Kidney (tissue), 14 donors: Measurements from ENCODE around the gene GPNMB. TPM values are rescaled to one million over a fixed set of nuclear protein-coding genes. Genes with fewer than 3 reads are reported as not detected.

Experiments
- DNase-seq, 5 donors: peaks; one replicate each; pipeline ENCODE4 v3.0.0-alpha.2; 2013 to 2020
- FAIRE-seq: peaks from 2 replicates; lab custom pipeline; 2012; peaks lifted over from hg19 to GRCh38; lab: Jason Lieb, UNC
- H3K27ac ChIP-seq, 2 donors: one replicate each; pipeline ENCODE4 v1.7.0; 2013; ENCODE audit warnings: low read depth in 2 of 2, low read length in 2 of 2, inconsistent platforms in 1 of 2
- H3K27me3 ChIP-seq: one replicate; pipeline ENCODE4 v1.7.1; 2013; ENCODE audit warnings: low read length, inconsistent platforms; ENCODE audit not compliant: control insufficient read depth, insufficient read depth
- H3K36me3 ChIP-seq, 3 donors: one replicate each; pipeline versions ENCODE4 v1.7.0 to v1.7.1; 2013; ENCODE audit warnings: low read length in 3 of 3, control low read depth in 1 of 3, inconsistent platforms in 1 of 3; ENCODE audit not compliant: insufficient read depth in 3 of 3, control insufficient read depth in 2 of 3
- H3K4me1 ChIP-seq, 3 donors: one replicate each; pipeline versions ENCODE4 v1.7.0 to v1.7.1; 2013; ENCODE audit warnings: low read length in 3 of 3, inconsistent platforms in 1 of 3, low read depth in 1 of 3; ENCODE audit not compliant: control insufficient read depth in 2 of 3, insufficient read depth in 2 of 3
- H3K4me3 ChIP-seq, 3 donors: one replicate each; pipeline versions ENCODE4 v1.7.0 to v1.8.1; 2013; ENCODE audit warnings: low read length in 3 of 3, control low read depth in 1 of 3, inconsistent platforms in 1 of 3
- H3K9ac ChIP-seq, 3 donors: one replicate each; pipeline versions ENCODE4 v1.7.0 to v1.7.1; 2013; ENCODE audit warnings: low read length in 3 of 3, control low read depth in 1 of 3, inconsistent platforms in 1 of 3
- H3K9me3 ChIP-seq, 3 donors: one replicate each; pipeline versions ENCODE4 v1.7.0 to v1.7.1; 2013; ENCODE audit warnings: low read length in 3 of 3, control low read depth in 1 of 3, inconsistent platforms in 1 of 3; ENCODE audit not compliant: control insufficient read depth in 2 of 3, insufficient read depth in 1 of 3
- intact Hi-C: fragments of 100-400 bp; cut with DNase I; formaldehyde crosslinking; loops from one replicate; pipeline ENCODE4 v1.11.1; 2022
- polyA plus RNA-seq: library from polyadenylated mRNA; stranded (reverse); fragments of 350-450 nt; fragmentation: Illumina TruSeq; extraction: RNeasy Lipid Tissue Mini Kit (QIAGEN cat#74804); gene quantifications from one replicate; pipeline ENCODE4 v1.2.3, GENCODE V29; 2014; ENCODE audit warnings: low read depth, low replicate concordance; ENCODE audit not compliant: insufficient read depth
- total RNA-seq: library from RNA; stranded (reverse); fragmentation: NEBNext Ultra II Directional; extraction: Animal tissue kit (Norgen Biotek cat#: 25700); gene quantifications from one replicate; pipeline ENCODE4 v1.2.1, GENCODE V29; 2021
- TF ChIP-seq, protein P1 (sequence below): IDR thresholded peaks from 3 replicates; pipeline ENCODE4 v1.5.1; 2012; ENCODE audit warnings: mild to moderate bottlenecking, moderate library complexity, borderline replicate concordance; ENCODE audit not compliant: insufficient read depth; ENCODE audit errors: extremely low read depth
- donor health status: control.
- donor health status: control.
- donor health status: control.
- donor health status: control.
- donor health status: control.
- donor health status: DM: yes; HTN: yes; CAD: no.
- donor health status: Normal renal cell carcinoma (clear cell type).

The GPNMB gene
- total and polyA plus RNA-seq, 2 donors from 2014 or later: 43.9 to 60.6 TPM

DNA sequence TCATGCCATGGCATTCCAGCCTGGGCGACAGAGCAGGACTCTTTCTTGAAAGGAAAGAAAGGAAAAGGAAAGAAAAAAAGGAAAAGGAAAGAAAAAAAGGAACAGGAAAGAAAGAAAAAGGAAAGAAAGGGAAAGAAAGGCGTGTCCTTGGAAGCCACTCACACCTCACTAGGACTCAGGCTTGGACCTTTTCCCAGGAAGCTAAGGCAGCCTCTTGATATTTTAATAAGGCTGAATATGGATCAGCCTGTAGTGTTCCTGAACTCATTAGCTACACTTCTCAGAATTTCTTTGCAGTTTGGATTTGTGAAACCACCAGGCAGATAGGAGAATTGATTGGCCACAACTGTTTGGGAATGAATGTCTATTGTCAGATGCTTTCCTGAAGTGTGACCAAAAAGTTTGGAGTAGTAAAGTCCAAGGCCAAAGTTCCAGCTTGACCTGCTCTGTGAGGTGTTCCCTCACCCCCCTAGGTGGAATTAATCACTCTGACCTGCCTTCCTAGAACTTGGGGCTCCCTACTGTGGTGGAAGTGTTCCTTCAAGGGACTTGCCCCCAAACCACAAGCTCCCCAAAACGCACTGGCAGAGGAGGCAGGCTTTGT lies 45.5 kb downstream of the GPNMB start:
- no peaks in the 10 kb centered on the region for H3K36me3 ChIP-seq
- no peaks in the 10 kb centered on the region for H3K4me1 ChIP-seq
- no peaks in the 10 kb centered on the region for H3K9me3 ChIP-seq
- intact Hi-C loops: no loop called here
- FAIRE-seq (no peak), DNase-seq (no peak)
- no peak overlapping the region for H3K27ac ChIP-seq
- no peak overlapping the region for H3K4me3 ChIP-seq
- H3K27me3 ChIP-seq: no peaks in the 10 kb centered on the region
- H3K9ac ChIP-seq: no peak overlapping the region
- TF ChIP-seq, protein P1, sequence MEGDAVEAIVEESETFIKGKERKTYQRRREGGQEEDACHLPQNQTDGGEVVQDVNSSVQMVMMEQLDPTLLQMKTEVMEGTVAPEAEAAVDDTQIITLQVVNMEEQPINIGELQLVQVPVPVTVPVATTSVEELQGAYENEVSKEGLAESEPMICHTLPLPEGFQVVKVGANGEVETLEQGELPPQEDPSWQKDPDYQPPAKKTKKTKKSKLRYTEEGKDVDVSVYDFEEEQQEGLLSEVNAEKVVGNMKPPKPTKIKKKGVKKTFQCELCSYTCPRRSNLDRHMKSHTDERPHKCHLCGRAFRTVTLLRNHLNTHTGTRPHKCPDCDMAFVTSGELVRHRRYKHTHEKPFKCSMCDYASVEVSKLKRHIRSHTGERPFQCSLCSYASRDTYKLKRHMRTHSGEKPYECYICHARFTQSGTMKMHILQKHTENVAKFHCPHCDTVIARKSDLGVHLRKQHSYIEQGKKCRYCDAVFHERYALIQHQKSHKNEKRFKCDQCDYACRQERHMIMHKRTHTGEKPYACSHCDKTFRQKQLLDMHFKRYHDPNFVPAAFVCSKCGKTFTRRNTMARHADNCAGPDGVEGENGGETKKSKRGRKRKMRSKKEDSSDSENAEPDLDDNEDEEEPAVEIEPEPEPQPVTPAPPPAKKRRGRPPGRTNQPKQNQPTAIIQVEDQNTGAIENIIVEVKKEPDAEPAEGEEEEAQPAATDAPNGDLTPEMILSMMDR: no peak

DNA sequence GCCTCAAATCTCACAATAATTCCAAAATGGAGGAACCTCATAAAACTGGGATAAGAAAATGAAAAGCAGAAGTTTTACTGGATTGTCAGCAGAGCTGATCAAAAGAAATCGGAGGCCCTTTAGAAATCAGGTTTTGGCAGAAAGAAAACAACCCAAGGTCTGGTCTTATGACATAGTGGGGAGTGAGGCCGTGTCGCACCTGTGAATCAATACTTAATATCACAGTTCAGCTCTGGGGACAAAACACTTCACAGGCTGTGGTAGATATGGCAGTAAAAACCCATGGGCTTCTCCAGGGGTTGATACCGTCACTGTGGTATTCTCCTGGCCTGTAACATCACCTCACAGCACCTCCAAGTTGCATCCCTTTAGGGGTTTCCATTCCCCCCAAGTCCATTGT lies 46.0 kb downstream of the GPNMB start:
- Histone ChIP-seq H3K4me3 (no peak overlapping the region), H3K27ac (no peak overlapping the region), H3K9ac (no peak overlapping the region), H3K27me3 (no peaks in the 10 kb centered on the region), H3K9me3 (no peaks in the 10 kb centered on the region), H3K36me3 (no peaks in the 10 kb centered on the region), H3K4me1 (no peaks in the 10 kb centered on the region)
- TF ChIP-seq, protein P1: no peak
- intact Hi-C loops: no loop called here
- DNase-seq (no peak), FAIRE-seq (no peak)

DNA sequence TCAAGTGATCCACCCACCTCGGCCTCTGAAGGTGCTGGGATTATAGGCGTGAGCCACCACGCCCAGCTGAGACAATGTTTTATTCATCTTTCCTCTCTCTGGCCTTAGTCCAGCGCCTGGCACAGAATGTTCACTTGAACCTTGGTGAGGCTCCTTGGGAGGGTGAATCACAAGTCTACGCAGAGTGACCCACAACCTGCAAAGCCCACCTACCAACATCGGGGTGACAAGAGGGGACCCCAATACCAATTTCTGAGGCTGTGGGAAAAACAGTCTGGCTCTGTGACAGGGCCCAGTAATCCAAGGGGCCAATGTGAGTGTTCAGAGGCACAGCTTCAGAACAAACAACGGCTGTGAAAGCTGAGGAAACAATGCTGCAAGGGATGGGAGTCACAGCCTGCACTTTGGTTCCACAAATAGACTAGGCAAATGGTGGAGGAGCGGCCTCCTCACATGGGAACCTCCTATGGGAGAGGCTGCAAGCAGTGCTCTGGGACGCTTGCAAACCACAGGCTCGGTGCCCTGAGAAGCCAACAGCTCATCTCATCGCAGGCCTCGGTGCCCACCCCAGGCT lies 47.0 kb downstream of the GPNMB start:
- Histone ChIP-seq H3K27ac (no peak overlapping the region), H3K36me3 (no peaks in the 10 kb centered on the region), H3K4me1 (peaks cover 0 to 2% (median under 1%) of the 10 kb centered on the region in 3 donors), H3K9me3 (no peaks in the 10 kb centered on the region), H3K27me3 (no peaks in the 10 kb centered on the region), H3K4me3 (no peak overlapping the region), H3K9ac (no peak overlapping the region)
- DNase-seq (no peak), FAIRE-seq (no peak)
- intact Hi-C loops: no loop called here
- TF ChIP-seq, protein P1: no peak
